Liver (tissue), 9 donors: ENCODE results near the gene BRICD5. TPM values are rescaled to one million over a fixed set of nuclear protein-coding genes. Genes with fewer than 3 reads are reported as not detected.

Experiments used
- DNase-seq: peaks from one replicate; pipeline ENCODE4 v3.0.0-alpha.2; 2017; ENCODE audit warnings: low spot score
- H3K27ac ChIP-seq, 2 donors: one replicate each; pipeline ENCODE4 v1.7.0; 2013; ENCODE audit warnings: inconsistent platforms in 2 of 2, low read length in 2 of 2, control low read depth in 1 of 2, low read depth in 1 of 2, mild to moderate bottlenecking in 1 of 2
- H3K27me3 ChIP-seq, 4 donors: one replicate each; pipeline versions ENCODE4 v1.6.1 to v1.7.0; 2013; ENCODE audit warnings: low read length in 3 of 4, inconsistent platforms in 1 of 4, mild to moderate bottlenecking in 1 of 4, moderate library complexity in 1 of 4; ENCODE audit not compliant: control insufficient read depth in 4 of 4, insufficient read depth in 4 of 4
- H3K36me3 ChIP-seq, 4 donors: one replicate each; pipeline versions ENCODE4 v1.6.1 to v1.7.0; 2013; ENCODE audit warnings: low read length in 3 of 4, mild to moderate bottlenecking in 3 of 4, low read depth in 1 of 4, moderate library complexity in 1 of 4; ENCODE audit not compliant: control insufficient read depth in 4 of 4, insufficient read depth in 3 of 4
- H3K4me1 ChIP-seq, 4 donors: one replicate each; pipeline versions ENCODE4 v1.6.1 to v1.7.0; 2013; ENCODE audit warnings: low read length in 3 of 4, mild to moderate bottlenecking in 3 of 4, moderate library complexity in 1 of 4; ENCODE audit not compliant: control insufficient read depth in 4 of 4, insufficient read depth in 4 of 4
- H3K4me3 ChIP-seq, 3 donors: one replicate each; pipeline versions ENCODE4 v1.6.1 to v1.7.0; 2013; ENCODE audit warnings: low read length in 3 of 3, control low read depth in 1 of 3, low read depth in 1 of 3, mild to moderate bottlenecking in 1 of 3
- H3K9ac ChIP-seq, 2 donors: one replicate each; pipeline ENCODE4 v1.7.0; 2013; ENCODE audit warnings: low read length in 2 of 2, mild to moderate bottlenecking in 2 of 2, moderate library complexity in 2 of 2, control low read depth in 1 of 2, low read depth in 1 of 2
- H3K9me3 ChIP-seq, 4 donors: one replicate each; pipeline versions ENCODE4 v1.6.1 to v1.7.0; 2013; ENCODE audit warnings: low read length in 3 of 4; ENCODE audit not compliant: control insufficient read depth in 4 of 4
- FOXA1 ChIP-seq: IDR thresholded peaks from 2 replicates; pipeline ENCODE4 v1.6.1; 2016; ENCODE audit warnings: antibody characterized with exemption
- FOXA2 ChIP-seq: IDR thresholded peaks from 2 replicates; pipeline ENCODE4 v1.6.1; 2016; ENCODE audit warnings: antibody characterized with exemption
- GABPA ChIP-seq, 2 donors: IDR thresholded peaks in 1 of 2; conservative IDR thresholded peaks in 1 of 2; 2 replicates each; pipeline ENCODE4 v1.6.1; 2016; ENCODE audit warnings: antibody characterized with exemption in 2 of 2, mild to moderate bottlenecking in 1 of 2, moderate library complexity in 1 of 2
- HNF4A ChIP-seq, 2 donors: conservative IDR thresholded peaks; 2 replicates each; pipeline ENCODE4 v1.6.1; 2016; ENCODE audit warnings: antibody characterized with exemption in 2 of 2, mild to moderate bottlenecking in 2 of 2
- JUND ChIP-seq, 2 donors: IDR thresholded peaks; 2 replicates each; pipeline ENCODE4 v1.6.1; 2016; ENCODE audit warnings: antibody characterized with exemption in 2 of 2
- NR2F2 ChIP-seq: IDR thresholded peaks from 2 replicates; pipeline ENCODE4 v1.6.1; 2016; ENCODE audit warnings: antibody characterized with exemption
- RAD21 ChIP-seq, 2 donors: IDR thresholded peaks; 2 replicates each; pipeline ENCODE4 v1.6.1; 2016; ENCODE audit warnings: antibody characterized with exemption in 2 of 2, mild to moderate bottlenecking in 2 of 2
- RXRA ChIP-seq, 2 donors: IDR thresholded peaks; 2 replicates each; pipeline ENCODE4 v1.6.1; 2017 to 2018; ENCODE audit warnings: antibody characterized with exemption in 2 of 2, mild to moderate bottlenecking in 1 of 2
- TAF1 ChIP-seq: conservative IDR thresholded peaks from 2 replicates; pipeline ENCODE4 v1.6.1; 2016; ENCODE audit warnings: antibody characterized with exemption, mild to moderate bottlenecking
- YY1 ChIP-seq: IDR thresholded peaks from 2 replicates; pipeline ENCODE4 v1.6.1; 2016; ENCODE audit warnings: antibody characterized with exemption, mild to moderate bottlenecking
- WGBS: extraction: QIAGEN DNeasy Blood & Tissue Kit; methylation state at CpG from one replicate; pipeline ENCODE4 v1.1.7; 2013; 5-methylcytosine and 5-hydroxymethylcytosine counted together
- polyA plus RNA-seq, 2 donors: library from polyadenylated mRNA; stranded (reverse) in 1 of 2; unstranded in 1 of 2; fragments of 200-250 nt in 1 of 2; fragments of >200 nt in 1 of 2; fragmentation: Nextera tagmentation in 1 of 2; extraction: Ambion mirVana in 1 of 2; gene quantifications; one replicate each; pipeline versions ENCODE4 v1.2.1 to v1.2.3, GENCODE V29; 2013 to 2015
- total RNA-seq, 2 donors: library from RNA; depleted of rRNA; stranded (reverse); fragments of >200 nt; gene quantifications; one replicate each; pipeline ENCODE4 v1.2.3, GENCODE V29; 2014
- TF ChIP-seq, protein P1 (sequence below): IDR thresholded peaks from 2 replicates; pipeline ENCODE4 v1.6.1; 2016; ENCODE audit warnings: antibody characterized with exemption
- TF ChIP-seq, protein P2 (sequence below): fragments of 150-350 bp; IDR thresholded peaks from 2 replicates; pipeline ENCODE4 v1.5.1; 2017; ENCODE audit warnings: improper control_type of control experiment, low read depth, low read length; ENCODE audit not compliant: missing input control
- TF ChIP-seq, protein P3 (sequence below): IDR thresholded peaks from 2 replicates; pipeline ENCODE4 v1.6.1; 2016; ENCODE audit warnings: antibody characterized with exemption
- TF ChIP-seq, protein P4 (sequence below): IDR thresholded peaks from 2 replicates; pipeline ENCODE4 v1.6.1; 2016; ENCODE audit warnings: antibody characterized with exemption
- donor health status: healthy.
- donor health status: healthy.
- donor health status: healthy.
- donor health status: healthy.
- donor health status: healthy.

The BRICD5 gene
- total and polyA plus RNA-seq, 4 donors: 0.26 to 1.9 (median 1.4) TPM

DNA sequence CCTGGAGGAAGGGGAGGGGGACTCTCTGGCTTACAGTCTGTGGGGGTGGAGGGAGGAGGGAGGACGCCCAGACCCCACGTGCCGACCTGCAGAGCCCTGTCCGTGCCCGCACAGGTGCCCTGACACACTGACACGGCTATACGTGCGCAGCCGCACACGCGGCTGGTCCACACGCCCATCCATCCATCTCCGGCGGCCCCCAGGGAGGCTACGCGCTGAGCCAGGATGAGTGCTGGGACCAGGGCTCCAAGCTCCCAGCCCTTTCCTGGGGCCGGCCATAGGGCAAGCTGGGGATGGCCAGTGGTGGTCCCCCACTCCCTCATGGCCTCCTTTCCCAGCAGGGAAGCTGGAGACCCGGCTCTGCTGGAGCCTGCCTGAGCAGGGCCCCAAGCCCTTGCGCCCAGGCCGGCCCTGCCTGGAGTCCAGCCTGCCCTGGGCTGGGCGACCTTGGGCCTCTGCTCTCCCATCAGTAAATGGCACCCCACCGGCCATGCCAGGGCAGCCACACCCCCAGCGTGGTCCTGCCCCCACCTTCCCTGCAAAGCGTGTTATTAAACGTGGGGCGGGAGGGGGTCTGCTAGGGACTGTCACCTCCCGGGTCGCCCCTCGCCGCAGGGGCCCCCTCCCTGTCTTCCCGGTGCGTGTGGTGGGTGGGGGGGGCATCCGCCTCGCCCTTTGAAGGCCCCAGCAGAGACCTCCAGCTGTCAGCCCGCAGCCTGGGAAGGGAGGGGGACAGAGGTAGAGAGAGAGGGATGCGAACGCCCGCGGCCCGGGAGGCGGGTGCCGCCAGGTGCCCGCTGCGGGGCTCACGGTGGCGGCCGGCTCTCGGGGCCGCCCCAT lies 15.1 kb downstream of the BRICD5 start:
- Histone ChIP-seq H3K4me3 (peak overlapping the region in 1 of 3 donors; percentile 56), H3K9me3 (no peaks in the 10 kb centered on the region), H3K4me1 (peaks cover 2 to 11% (median 4%) of the 10 kb centered on the region in 4 donors), H3K36me3 (no peaks in the 10 kb centered on the region), H3K27me3 (peaks cover 0 to 2% (median 0%) of the 10 kb centered on the region in 4 donors), H3K9ac (no peak overlapping the region), H3K27ac (no peak overlapping the region)
- WGBS: 7% methylated on average over 49 of the region's 49 CpGs
- no peak for TF ChIP-seq HNF4A (conservative IDR thresholded peaks at IDR 0.05)
- TF ChIP-seq GABPA (IDR thresholded peaks at IDR 0.05 in 1 of 2, conservative IDR thresholded peaks at IDR 0.05 in 1 of 2): no peak
- TF ChIP-seq, protein P1, sequence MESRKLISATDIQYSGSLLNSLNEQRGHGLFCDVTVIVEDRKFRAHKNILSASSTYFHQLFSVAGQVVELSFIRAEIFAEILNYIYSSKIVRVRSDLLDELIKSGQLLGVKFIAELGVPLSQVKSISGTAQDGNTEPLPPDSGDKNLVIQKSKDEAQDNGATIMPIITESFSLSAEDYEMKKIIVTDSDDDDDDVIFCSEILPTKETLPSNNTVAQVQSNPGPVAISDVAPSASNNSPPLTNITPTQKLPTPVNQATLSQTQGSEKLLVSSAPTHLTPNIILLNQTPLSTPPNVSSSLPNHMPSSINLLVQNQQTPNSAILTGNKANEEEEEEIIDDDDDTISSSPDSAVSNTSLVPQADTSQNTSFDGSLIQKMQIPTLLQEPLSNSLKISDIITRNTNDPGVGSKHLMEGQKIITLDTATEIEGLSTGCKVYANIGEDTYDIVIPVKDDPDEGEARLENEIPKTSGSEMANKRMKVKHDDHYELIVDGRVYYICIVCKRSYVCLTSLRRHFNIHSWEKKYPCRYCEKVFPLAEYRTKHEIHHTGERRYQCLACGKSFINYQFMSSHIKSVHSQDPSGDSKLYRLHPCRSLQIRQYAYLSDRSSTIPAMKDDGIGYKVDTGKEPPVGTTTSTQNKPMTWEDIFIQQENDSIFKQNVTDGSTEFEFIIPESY: no peak
- DNase-seq: no peak

DNA sequence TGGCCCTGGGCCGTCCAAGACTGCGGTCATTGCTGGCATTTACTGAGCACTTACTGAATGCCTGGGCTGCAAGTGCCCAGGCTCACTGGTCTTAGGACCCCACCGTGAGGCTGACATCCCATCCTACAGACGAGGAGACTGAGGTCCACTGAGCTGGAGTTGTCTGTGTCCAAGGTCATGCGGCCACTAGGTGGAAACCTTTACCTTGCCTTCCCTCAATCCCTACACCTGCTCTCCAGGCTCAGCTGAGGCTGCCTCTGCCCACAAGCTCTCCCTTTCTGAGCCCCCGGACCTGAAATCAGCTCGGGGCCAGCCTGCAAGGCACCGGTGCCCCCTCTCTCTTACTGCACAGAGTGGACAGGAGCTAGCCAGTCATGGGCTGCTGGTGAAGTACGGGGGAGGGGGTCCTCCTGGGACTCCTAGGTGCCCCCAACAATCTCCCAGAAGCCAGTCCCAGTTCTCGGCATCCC lies 15.8 kb downstream of the BRICD5 start:
- Histone ChIP-seq H3K4me3 (no peak overlapping the region), H3K4me1 (peaks cover 2 to 11% (median 4%) of the 10 kb centered on the region in 4 donors), H3K9ac (no peak overlapping the region), H3K9me3 (no peaks in the 10 kb centered on the region), H3K36me3 (no peaks in the 10 kb centered on the region), H3K27me3 (peaks cover 0 to 2% (median 0%) of the 10 kb centered on the region in 4 donors), H3K27ac (no peak overlapping the region)
- TF ChIP-seq GABPA (IDR thresholded peaks at IDR 0.05 in 1 of 2, conservative IDR thresholded peaks at IDR 0.05 in 1 of 2) (no peak), TAF1 (no peak), RAD21 (IDR thresholded peaks at IDR 0.05) (peak; percentile 87 to 92)
- TF ChIP-seq, protein P2, sequence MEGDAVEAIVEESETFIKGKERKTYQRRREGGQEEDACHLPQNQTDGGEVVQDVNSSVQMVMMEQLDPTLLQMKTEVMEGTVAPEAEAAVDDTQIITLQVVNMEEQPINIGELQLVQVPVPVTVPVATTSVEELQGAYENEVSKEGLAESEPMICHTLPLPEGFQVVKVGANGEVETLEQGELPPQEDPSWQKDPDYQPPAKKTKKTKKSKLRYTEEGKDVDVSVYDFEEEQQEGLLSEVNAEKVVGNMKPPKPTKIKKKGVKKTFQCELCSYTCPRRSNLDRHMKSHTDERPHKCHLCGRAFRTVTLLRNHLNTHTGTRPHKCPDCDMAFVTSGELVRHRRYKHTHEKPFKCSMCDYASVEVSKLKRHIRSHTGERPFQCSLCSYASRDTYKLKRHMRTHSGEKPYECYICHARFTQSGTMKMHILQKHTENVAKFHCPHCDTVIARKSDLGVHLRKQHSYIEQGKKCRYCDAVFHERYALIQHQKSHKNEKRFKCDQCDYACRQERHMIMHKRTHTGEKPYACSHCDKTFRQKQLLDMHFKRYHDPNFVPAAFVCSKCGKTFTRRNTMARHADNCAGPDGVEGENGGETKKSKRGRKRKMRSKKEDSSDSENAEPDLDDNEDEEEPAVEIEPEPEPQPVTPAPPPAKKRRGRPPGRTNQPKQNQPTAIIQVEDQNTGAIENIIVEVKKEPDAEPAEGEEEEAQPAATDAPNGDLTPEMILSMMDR: peak; percentile 56
- 17% methylated on average over 10 of the region's 10 CpGs for whole genome bisulfite sequencing
- no peak for DNase-seq

DNA sequence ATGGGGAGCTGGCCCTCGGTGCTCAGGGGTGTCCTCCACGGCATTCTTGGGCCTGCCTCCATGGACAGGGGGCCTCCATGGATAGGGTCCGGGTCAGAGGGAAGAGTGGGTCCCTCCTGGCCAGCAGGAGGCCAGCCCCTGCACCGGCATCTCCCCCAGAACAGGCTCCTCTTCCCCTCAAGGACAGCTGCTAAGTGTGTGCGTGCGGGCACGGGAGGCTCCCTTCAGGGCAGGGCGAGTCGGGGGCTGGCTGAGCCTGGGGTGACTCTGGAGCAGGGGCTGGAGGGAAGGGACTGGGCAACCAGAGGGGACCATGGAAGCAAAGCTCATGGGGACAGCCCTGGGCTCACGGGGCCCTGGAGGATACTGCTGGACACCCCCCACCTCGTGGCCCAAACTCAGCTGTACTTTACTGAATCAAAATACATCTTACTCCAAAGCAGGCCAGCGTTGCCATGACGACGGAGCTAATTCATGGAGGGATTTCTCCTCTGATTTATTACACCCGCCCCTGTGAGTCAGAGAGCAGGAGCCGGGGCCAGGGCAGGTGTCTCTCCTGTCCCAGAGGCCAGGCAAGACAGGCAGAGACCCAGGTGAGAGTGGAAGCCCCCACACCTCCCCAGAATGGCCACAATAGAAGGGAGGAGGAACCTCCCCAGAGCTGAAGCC lies 16.4 kb downstream of the BRICD5 start:
- DNase-seq: no peak
- Histone ChIP-seq H3K36me3 (no peaks in the 10 kb centered on the region), H3K9me3 (no peaks in the 10 kb centered on the region), H3K27ac (no peak overlapping the region), H3K4me1 (peaks cover 2 to 11% (median 4%) of the 10 kb centered on the region in 4 donors), H3K4me3 (no peak overlapping the region), H3K27me3 (peaks cover 0 to 2% (median 0%) of the 10 kb centered on the region in 4 donors), H3K9ac (no peak overlapping the region)
- WGBS: 73% methylated on average over 16 of the region's 16 CpGs
- TF ChIP-seq RXRA (IDR thresholded peaks at IDR 0.05) (no peak), JUND (IDR thresholded peaks at IDR 0.05) (no peak), TAF1 (no peak), NR2F2 (no peak), FOXA1 (no peak), YY1 (no peak), FOXA2 (no peak), RAD21 (IDR thresholded peaks at IDR 0.05) (no peak)
- TF ChIP-seq, protein P3, sequence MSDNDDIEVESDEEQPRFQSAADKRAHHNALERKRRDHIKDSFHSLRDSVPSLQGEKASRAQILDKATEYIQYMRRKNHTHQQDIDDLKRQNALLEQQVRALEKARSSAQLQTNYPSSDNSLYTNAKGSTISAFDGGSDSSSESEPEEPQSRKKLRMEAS: no peak
- TF ChIP-seq, protein P2: no peak
- TF ChIP-seq, protein P4, sequence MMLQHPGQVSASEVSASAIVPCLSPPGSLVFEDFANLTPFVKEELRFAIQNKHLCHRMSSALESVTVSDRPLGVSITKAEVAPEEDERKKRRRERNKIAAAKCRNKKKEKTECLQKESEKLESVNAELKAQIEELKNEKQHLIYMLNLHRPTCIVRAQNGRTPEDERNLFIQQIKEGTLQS: no peak
